Measurements from ENCODE around the gene KEAP1. TPM values are rescaled to one million over a fixed set of nuclear protein-coding genes. Genes with fewer than 3 reads are reported as not detected.
A peak's percentile ranks its signal among the peaks of the same experiment; 100 is the strongest.
"Not testable (repeated sequence)": the region's sequence is repeated elsewhere in the genome, so short reads cannot be mapped to it uniquely, and the experiment has no call there.

Gene KEAP1
- polyA plus RNA-seq, 1 donor from 2014 or later, result 32.9 TPM

GRCh38 chr19:10538204-10538983 lies 35.2 kb upstream of the KEAP1 start:
- no peaks in the 10 kb centered on the region for H3K36me3 Mint-ChIP-seq
- peaks cover 2 to 7% (median 6%) of the 10 kb centered on the region in 3 donors for H3K4me1 Mint-ChIP-seq
- no peaks in the 10 kb centered on the region for H3K9me3 Mint-ChIP-seq
- no peak overlapping the region for H3K4me3 Mint-ChIP-seq
- H3K27ac Mint-ChIP-seq, result no peak overlapping the region
- H3K27me3 Mint-ChIP-seq, result peaks cover 26% of the 10 kb centered on the region

GRCh38 chr19:10537668-10538067 lies 34.5 kb upstream of the KEAP1 start:
- H3K4me1 Mint-ChIP-seq, result peaks cover under 1 to 3% (median 2%) of the 10 kb centered on the region in 3 donors
- H3K27me3 Mint-ChIP-seq, result peaks cover 27% of the 10 kb centered on the region
- no peaks in the 10 kb centered on the region for H3K9me3 Mint-ChIP-seq
- no peaks in the 10 kb centered on the region for H3K36me3 Mint-ChIP-seq
- H3K27ac Mint-ChIP-seq, result no peak overlapping the region
- no peak overlapping the region for H3K4me3 Mint-ChIP-seq

- no peak overlapping the region for H3K27ac Mint-ChIP-seq
- no peaks in the 10 kb centered on the region for H3K4me1 Mint-ChIP-seq
- peaks cover 0 to 4% (median 0%) of the 10 kb centered on the region in 3 donors for H3K9me3 Mint-ChIP-seq
- H3K36me3 Mint-ChIP-seq, result no peaks in the 10 kb centered on the region
- no peak overlapping the region for H3K4me3 Mint-ChIP-seq
- H3K27me3 Mint-ChIP-seq, result peaks cover 28% of the 10 kb centered on the region
Measured at GRCh38 chr19:10535613-10536012, 32.5 kb upstream of the KEAP1 start.

GRCh38 chr19:10533646-10534386 lies 30.7 kb upstream of the KEAP1 start:
- Mint-ChIP-seq H3K27ac (no peak overlapping the region), H3K4me3 (no peak overlapping the region), H3K9me3 (peaks cover 0 to 4% (median 0%) of the 10 kb centered on the region in 3 donors), H3K36me3 (peaks cover 1% of the 10 kb centered on the region), H3K4me1 (no peaks in the 10 kb centered on the region), H3K27me3 (peaks cover 18% of the 10 kb centered on the region)

GRCh38 chr19:10532457-10532856 lies 29.3 kb upstream of the KEAP1 start:
- Mint-ChIP-seq H3K9me3 (peaks cover 0 to 4% (median 0%) of the 10 kb centered on the region in 3 donors), H3K4me3 (no peak overlapping the region), H3K27me3 (peaks cover 10% of the 10 kb centered on the region), H3K4me1 (no peaks in the 10 kb centered on the region), H3K27ac (no peak overlapping the region), H3K36me3 (peaks cover 1% of the 10 kb centered on the region)

GRCh38 chr19:10526887-10527286 lies 23.7 kb upstream of the KEAP1 start:
- not testable (repeated sequence) for H3K9me3 Mint-ChIP-seq, H3K36me3 Mint-ChIP-seq, H3K4me1 Mint-ChIP-seq, H3K4me3 Mint-ChIP-seq, H3K27me3 Mint-ChIP-seq, H3K27ac Mint-ChIP-seq

- Mint-ChIP-seq H3K36me3 (peaks cover 1% of the 10 kb centered on the region), H3K4me1 (no peaks in the 10 kb centered on the region), H3K27me3 (peaks cover 3% of the 10 kb centered on the region), H3K4me3 (no peak overlapping the region), H3K27ac (no peak overlapping the region), H3K9me3 (peaks cover 0 to 1% (median 0%) of the 10 kb centered on the region in 3 donors)
Measured at GRCh38 chr19:10525636-10526035, 22.5 kb upstream of the KEAP1 start.

GRCh38 chr19:10523135-10523636 lies 20.0 kb upstream of the KEAP1 start:
- H3K27me3 Mint-ChIP-seq, result peaks cover 15% of the 10 kb centered on the region
- peaks cover 0 to 1% (median 0%) of the 10 kb centered on the region in 3 donors for H3K9me3 Mint-ChIP-seq
- H3K4me1 Mint-ChIP-seq, result peaks cover 8 to 11% (median 9%) of the 10 kb centered on the region in 3 donors
- peak overlapping the region in 2 of 3 donors; percentile 39 to 53 for H3K27ac Mint-ChIP-seq
- no peaks in the 10 kb centered on the region for H3K36me3 Mint-ChIP-seq
- no peak overlapping the region for H3K4me3 Mint-ChIP-seq

- H3K4me3 Mint-ChIP-seq, result no peak overlapping the region
- peaks cover 14 to 18% (median 14%) of the 10 kb centered on the region in 3 donors for H3K4me1 Mint-ChIP-seq
- H3K27ac Mint-ChIP-seq, result no peak overlapping the region
- peaks cover 0 to 1% (median 0%) of the 10 kb centered on the region in 3 donors for H3K9me3 Mint-ChIP-seq
- peaks cover 23% of the 10 kb centered on the region for H3K27me3 Mint-ChIP-seq
- H3K36me3 Mint-ChIP-seq, result no peaks in the 10 kb centered on the region
Measured at GRCh38 chr19:10521461-10522171, 18.5 kb upstream of the KEAP1 start.

GRCh38 chr19:10520652-10521318 lies 17.6 kb upstream of the KEAP1 start:
- peaks cover 30% of the 10 kb centered on the region for H3K27me3 Mint-ChIP-seq
- peak overlapping the region in 1 of 4 donors; percentile 65 for H3K4me3 Mint-ChIP-seq
- no peak overlapping the region for H3K27ac Mint-ChIP-seq
- no peaks in the 10 kb centered on the region for H3K36me3 Mint-ChIP-seq
- H3K9me3 Mint-ChIP-seq, result peaks cover 0 to 1% (median 0%) of the 10 kb centered on the region in 3 donors
- peaks cover 14 to 20% (median 14%) of the 10 kb centered on the region in 3 donors for H3K4me1 Mint-ChIP-seq

- Mint-ChIP-seq H3K27ac (peak overlapping the region in 2 of 3 donors; percentile 82 to 90), H3K27me3 (peaks cover 41% of the 10 kb centered on the region), H3K36me3 (no peaks in the 10 kb centered on the region), H3K9me3 (no peaks in the 10 kb centered on the region), H3K4me1 (peaks cover 14 to 20% (median 14%) of the 10 kb centered on the region in 3 donors), H3K4me3 (peak overlapping the region in 2 of 4 donors; percentile 62 to 72)
Measured at GRCh38 chr19:10519421-10519820, 16.3 kb upstream of the KEAP1 start.

- peak overlapping the region; percentile 82 to 90 (median 89) for H3K27ac Mint-ChIP-seq
- peaks cover 43% of the 10 kb centered on the region for H3K27me3 Mint-ChIP-seq
- H3K4me1 Mint-ChIP-seq, result peaks cover 14 to 20% (median 15%) of the 10 kb centered on the region in 3 donors
- no peaks in the 10 kb centered on the region for H3K9me3 Mint-ChIP-seq
- peak overlapping the region; percentile 62 to 87 (median 74) for H3K4me3 Mint-ChIP-seq
- H3K36me3 Mint-ChIP-seq, result no peaks in the 10 kb centered on the region
Measured at GRCh38 chr19:10518444-10519361, 15.5 kb upstream of the KEAP1 start.

- Mint-ChIP-seq H3K36me3 (no peaks in the 10 kb centered on the region), H3K9me3 (peaks cover 0 to 2% (median 0%) of the 10 kb centered on the region in 3 donors), H3K27ac (peak overlapping the region; percentile 79 to 90 (median 89)), H3K4me1 (peaks cover 14 to 20% (median 19%) of the 10 kb centered on the region in 3 donors), H3K27me3 (peaks cover 50% of the 10 kb centered on the region), H3K4me3 (peak overlapping the region; percentile 62 to 87 (median 74))
Measured at GRCh38 chr19:10517760-10518443, 14.7 kb upstream of the KEAP1 start.

Data from IgD-negative memory B cell (primary cell).